Neuron (in vitro differentiated cells): ENCODE results near the gene KRTAP22-1.

Experiments used
- H2AFZ ChIP-seq: one replicate; pipeline ENCODE4 v1.6.1; 2013; ENCODE audit warnings: low read depth, mild to moderate bottlenecking, inconsistent platforms, low read length, moderate library complexity
- H3K27me3 ChIP-seq: one replicate; pipeline ENCODE4 v1.6.1; 2013; ENCODE audit warnings: low read length; ENCODE audit not compliant: insufficient read depth
- H3K36me3 ChIP-seq: one replicate; pipeline ENCODE4 v1.6.1; 2013; ENCODE audit warnings: low read length; ENCODE audit not compliant: insufficient read depth
- H3K4me1 ChIP-seq: one replicate; pipeline ENCODE4 v1.6.1; 2013; ENCODE audit warnings: low read length; ENCODE audit not compliant: insufficient read depth
- H3K4me3 ChIP-seq: 2 replicates; pipeline ENCODE4 v1.5.1; 2013; ENCODE audit warnings: mild to moderate bottlenecking, low read length, moderate library complexity
- H3K9me3 ChIP-seq: one replicate; pipeline ENCODE4 v1.6.1; 2013; ENCODE audit warnings: low read length

KRTAP22-1 gene

GRCh38 chr21:30638686-30639085 lies 37.8 kb downstream of the KRTAP22-1 start:
- Histone ChIP-seq H3K9me3 (no peaks in the 10 kb centered on the region), H2AFZ (no peak overlapping the region)

GRCh38 chr21:30642564-30642963 lies 41.7 kb downstream of the KRTAP22-1 start, which contains the start of gene KRTAP20-3:
KRTAP20-3 (plus strand) TSS chr21:30642864.
- H2AFZ ChIP-seq, result no peak within 1 kb of the TSS
- H3K4me1 ChIP-seq, result no peaks in the 10 kb centered on the region
- H3K9me3 ChIP-seq, result no peaks in the 10 kb centered on the region
- no peak within 1 kb of the TSS for H3K4me3 ChIP-seq
- no peaks in the 10 kb centered on the region for H3K36me3 ChIP-seq
- no peaks in the 10 kb centered on the region for H3K27me3 ChIP-seq

More at GRCh38 chr21:30638686-30639085, 37.8 kb downstream of the KRTAP22-1 start:
- Histone ChIP-seq H3K36me3 (no peaks in the 10 kb centered on the region), H3K4me3 (no peak overlapping the region), H3K27me3 (no peaks in the 10 kb centered on the region), H3K4me1 (no peaks in the 10 kb centered on the region)

GRCh38 chr21:30646904-30647414 lies 46.1 kb downstream of the KRTAP22-1 start:
- Histone ChIP-seq H3K36me3 (no peaks in the 10 kb centered on the region), H3K4me3 (no peak overlapping the region), H3K9me3 (no peaks in the 10 kb centered on the region), H2AFZ (no peak overlapping the region), H3K27me3 (no peaks in the 10 kb centered on the region), H3K4me1 (no peaks in the 10 kb centered on the region)
